T-cell (primary cell): ENCODE results near the gene DCP1A. TPM values are rescaled to one million over a fixed set of nuclear protein-coding genes. Genes with fewer than 3 reads are reported as not detected.
A peak's percentile ranks its signal among the peaks of the same experiment; 100 is the strongest.
"Not testable (repeated sequence)": the region's sequence is repeated elsewhere in the genome, so short reads cannot be mapped to it uniquely, and the experiment has no call there.

Experiments used
- ATAC-seq, 4 experiments: fragments of 200-7000 bp in 3 of 4; fragments of 150-1000 bp in 1 of 4; cut with Tn5 transposase; replicated peaks in 1 of 4; 1 replicate in 3 of 4; 2 replicates in 1 of 4; pipeline ENCODE4 v1.10.0; 2021; ENCODE audit warnings: moderate library complexity in 3 of 4, mild to moderate bottlenecking in 2 of 4, moderate number of reproducible peaks in 1 of 4
- CTCF ChIA-PET, 2 donors: fragments of 300-600 bp; sonication (Branson Sonifier 250); formaldehyde crosslinking; loops; one replicate each; lab custom pipeline; 2022; ENCODE audit warnings: antibody characterized with exemption in 2 of 2; lab: Charles Lee
- POLR2A ChIA-PET, 2 donors: fragments of 300-600 bp; sonication (Branson Sonifier 250); formaldehyde crosslinking; loops; one replicate each; lab custom pipeline; 2022; ENCODE audit warnings: antibody characterized with exemption in 2 of 2; lab: Charles Lee
- DNase-seq, 35 experiments: peaks; one replicate each; pipeline versions ENCODE4 v3.0.0 to v3.0.0-alpha.2; 2013 to 2023
- H3K27ac ChIP-seq: one replicate; pipeline ENCODE4 v1.5.1; 2013; ENCODE audit warnings: low read length
- H3K27me3 ChIP-seq, 2 experiments: replicated peaks in 1 of 2; 1 replicate in 1 of 2; 2 replicates in 1 of 2; pipeline versions ENCODE4 v1.6.1 to v1.7.0; 2013; ENCODE audit warnings: low read length in 1 of 2, mixed read lengths in 1 of 2; ENCODE audit not compliant: control insufficient read depth in 2 of 2, insufficient read depth in 2 of 2; ENCODE audit errors: extremely low read depth in 1 of 2
- H3K36me3 ChIP-seq, 2 donors: 1 replicate in 1 of 2; 2 replicates in 1 of 2; pipeline versions ENCODE4 v1.6.1 to v1.7.0; 2013; ENCODE audit warnings: low read length in 1 of 2; ENCODE audit not compliant: control insufficient read depth in 2 of 2, insufficient read depth in 1 of 2; ENCODE audit errors: extremely low read depth in 1 of 2
- H3K4me1 ChIP-seq, 2 experiments: 1 replicate in 1 of 2; 2 replicates in 1 of 2; pipeline versions ENCODE4 v1.6.1 to v1.7.0; 2013; ENCODE audit warnings: low read length in 2 of 2, mixed read lengths in 1 of 2; ENCODE audit not compliant: insufficient read depth in 2 of 2, control insufficient read depth in 1 of 2; ENCODE audit errors: extremely low read depth in 1 of 2
- H3K4me3 ChIP-seq, 2 donors: 1 replicate in 1 of 2; 2 replicates in 1 of 2; pipeline versions ENCODE4 v1.5.1 to v1.7.0; 2013; ENCODE audit warnings: mild to moderate bottlenecking in 2 of 2, low read length in 1 of 2, moderate library complexity in 1 of 2; ENCODE audit not compliant: control insufficient read depth in 1 of 2; ENCODE audit errors: extremely low read depth in 1 of 2
- H3K9me3 ChIP-seq: 2 replicates; pipeline ENCODE4 v1.7.0; 2013
- H3K27ac Mint-ChIP-seq, 2 donors: one replicate each; pipeline ENCODE4 v1.8.0; 2020 to 2021; ENCODE audit warnings: mild to moderate bottlenecking in 2 of 2, mixed read lengths in 2 of 2
- H3K27me3 Mint-ChIP-seq, 2 donors: one replicate each; pipeline ENCODE4 v1.8.0; 2021 to 2022; ENCODE audit warnings: mixed read lengths in 2 of 2
- H3K36me3 Mint-ChIP-seq: one replicate; pipeline ENCODE4 v1.8.0; 2021; ENCODE audit warnings: mixed read lengths
- H3K4me1 Mint-ChIP-seq, 3 donors: one replicate each; pipeline ENCODE4 v1.8.0; 2020 to 2022; ENCODE audit warnings: mixed read lengths in 3 of 3, mild to moderate bottlenecking in 1 of 3
- H3K4me3 Mint-ChIP-seq, 3 donors: one replicate each; pipeline ENCODE4 v1.8.0; 2020 to 2022; ENCODE audit warnings: mild to moderate bottlenecking in 3 of 3, mixed read lengths in 3 of 3, moderate library complexity in 3 of 3
- H3K9me3 Mint-ChIP-seq, 3 donors: one replicate each; pipeline ENCODE4 v1.8.0; 2020 to 2022; ENCODE audit warnings: mixed read lengths in 3 of 3
- WGBS: methylation state at CpG from one replicate; pipeline ENCODE4 v1.1.5; 2013; ENCODE audit warnings: missing lambda C conversion rate; ENCODE audit not compliant: insufficient coverage; 5-methylcytosine and 5-hydroxymethylcytosine counted together
- total RNA-seq, 35 experiments: library from RNA in 6 of 35; stranded (reverse) in 6 of 35; fragments of 120-200 nt in 1 of 35; gene quantifications; one replicate each; pipeline versions ENCODE4 v1.2.1 to v1.2.4 and lab custom pipeline; 2013 to 2026

Gene DCP1A
- total RNA-seq, 5 donors from 2014 or later (not counting 1 experiment from before 2014, with no cell fraction given), result 32.2 to 44.2 (median 39.7) TPM

GRCh38 chr3:53376679-53377078 lies 29.3 kb upstream of the DCP1A start:
- no peak for ATAC-seq
- ChIA-PET CTCF (no interaction called here), POLR2A (no interaction called here)
- Histone ChIP-seq H3K27ac (no peak overlapping the region), H3K4me3 (no peak overlapping the region), H3K27me3 (peaks cover 0 to 21% of the 10 kb centered on the region in 2 experiments), H3K9me3 (no peaks in the 10 kb centered on the region), H3K36me3 (no peaks in the 10 kb centered on the region), H3K4me1 (no peaks in the 10 kb centered on the region)
- H3K4me1 Mint-ChIP-seq, result no peaks in the 10 kb centered on the region
- H3K4me3 Mint-ChIP-seq, result no peak overlapping the region
- WGBS, result 100% methylated on average over 1 of the region's 3 CpGs
- H3K27ac Mint-ChIP-seq, result no peak overlapping the region
- no peaks in the 10 kb centered on the region for H3K9me3 Mint-ChIP-seq
- DNase-seq, result no peak
- H3K36me3 Mint-ChIP-seq, result no peaks in the 10 kb centered on the region
- peaks cover 23 to 31% of the 10 kb centered on the region in 2 donors for H3K27me3 Mint-ChIP-seq

GRCh38 chr3:53375019-53375418 lies 27.7 kb upstream of the DCP1A start:
- H3K9me3 Mint-ChIP-seq, result no peaks in the 10 kb centered on the region
- ChIA-PET CTCF (no interaction called here), POLR2A (no interaction called here)
- no peaks in the 10 kb centered on the region for H3K4me1 Mint-ChIP-seq
- 0% methylated on average over 2 of the region's 8 CpGs for WGBS
- H3K4me3 Mint-ChIP-seq, result no peak overlapping the region
- H3K27me3 ChIP-seq, result peaks cover 0 to 19% of the 10 kb centered on the region in 2 experiments
- no peak overlapping the region for H3K27ac Mint-ChIP-seq
- H3K36me3 ChIP-seq, result no peaks in the 10 kb centered on the region
- H3K9me3 ChIP-seq, result no peaks in the 10 kb centered on the region
- no peak overlapping the region for H3K4me3 ChIP-seq
- H3K27me3 Mint-ChIP-seq, result peaks cover 26 to 32% of the 10 kb centered on the region in 2 donors
- DNase-seq (peak in 23 of 35 experiments; percentile 1 to 52 (median 16)), ATAC-seq (no peak)
- H3K36me3 Mint-ChIP-seq, result no peaks in the 10 kb centered on the region
- no peak overlapping the region for H3K27ac ChIP-seq
- no peaks in the 10 kb centered on the region for H3K4me1 ChIP-seq

DNA sequence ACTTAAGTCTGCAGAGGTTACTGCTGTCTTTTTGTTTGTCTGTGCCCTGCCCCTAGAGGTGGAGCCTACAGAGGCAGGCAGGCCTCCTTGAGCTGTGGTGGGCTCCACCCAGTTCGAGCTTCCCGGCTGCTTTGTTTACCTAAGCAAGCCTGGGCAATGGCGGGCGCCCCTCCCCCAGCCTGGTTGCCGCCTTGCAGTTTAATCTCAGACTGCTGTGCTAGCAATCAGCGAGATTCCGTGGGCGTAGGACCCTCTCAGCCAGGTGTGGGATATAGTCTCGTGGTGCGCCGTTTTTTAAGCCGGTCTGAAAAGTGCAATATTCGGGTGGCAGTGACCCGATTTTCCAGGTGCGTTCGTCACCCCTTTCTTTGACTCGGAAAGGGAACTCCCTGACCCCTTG lies 23.4 kb upstream of the DCP1A start:
- POLR2A ChIA-PET, DNase-seq, H3K27ac ChIP-seq: not testable (repeated sequence)

GRCh38 chr3:53361852-53362251 lies 14.5 kb upstream of the DCP1A start:
- no peaks in the 10 kb centered on the region for H3K36me3 Mint-ChIP-seq
- no CpG with 5 or more reads among the region's 3 CpGs for WGBS
- no peaks in the 10 kb centered on the region for H3K4me1 Mint-ChIP-seq
- no peak for ATAC-seq
- H3K9me3 Mint-ChIP-seq, result no peaks in the 10 kb centered on the region
- Histone ChIP-seq H3K36me3 (no peaks in the 10 kb centered on the region), H3K27ac (no peak overlapping the region), H3K4me1 (no peaks in the 10 kb centered on the region), H3K27me3 (no peaks in the 10 kb centered on the region), H3K9me3 (no peaks in the 10 kb centered on the region), H3K4me3 (no peak overlapping the region)
- H3K27ac Mint-ChIP-seq, result no peak overlapping the region
- CTCF ChIA-PET, result no interaction called here
- no peak overlapping the region for H3K4me3 Mint-ChIP-seq
- DNase-seq, result no peak
- POLR2A ChIA-PET, result no interaction called here
- peaks cover 0 to 1% of the 10 kb centered on the region in 2 donors for H3K27me3 Mint-ChIP-seq

More for the DNA sequence above, 23.4 kb upstream of the DCP1A start:
- H3K4me3 ChIP-seq, H3K36me3 Mint-ChIP-seq, H3K9me3 ChIP-seq, H3K36me3 ChIP-seq, H3K4me1 Mint-ChIP-seq, H3K9me3 Mint-ChIP-seq, H3K27ac Mint-ChIP-seq, H3K4me1 ChIP-seq, H3K4me3 Mint-ChIP-seq, CTCF ChIA-PET, ATAC-seq: not testable (repeated sequence)
- WGBS, result no CpG with 5 or more reads among the region's 17 CpGs
- peaks cover 0 to 15% of the 10 kb centered on the region in 2 experiments for H3K27me3 ChIP-seq
- H3K27me3 Mint-ChIP-seq, result peaks cover 13 to 19% of the 10 kb centered on the region in 2 donors

DNA sequence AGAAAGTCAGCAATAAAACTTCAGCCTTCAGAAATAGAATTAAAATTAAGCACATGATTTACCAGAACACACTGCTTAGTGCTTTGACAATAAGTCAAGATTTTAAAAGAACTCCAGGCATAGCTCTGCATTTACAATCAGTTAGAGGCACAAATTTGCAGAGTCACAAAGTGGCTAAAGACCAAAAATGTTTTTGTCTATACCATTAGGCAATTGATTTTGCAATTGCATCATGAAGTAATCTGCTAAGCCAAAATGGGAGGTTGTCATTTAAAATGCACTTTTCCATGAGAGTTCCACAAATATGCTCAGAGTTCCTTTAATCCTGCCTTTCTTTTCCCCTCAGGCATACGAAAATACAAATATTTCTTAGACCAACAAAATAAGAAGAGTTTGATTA lies 10.1 kb upstream of the DCP1A start:
- CTCF ChIA-PET, result no interaction called here
- Mint-ChIP-seq H3K27ac (no peak overlapping the region), H3K4me3 (no peak overlapping the region)

GRCh38 chr3:53354945-53355498 lies 7.7 kb upstream of the DCP1A start:
- 100% methylated on average over 1 of the region's 2 CpGs for WGBS
- no peak overlapping the region for H3K4me3 Mint-ChIP-seq
- Histone ChIP-seq H3K27ac (no peak overlapping the region), H3K36me3 (no peaks in the 10 kb centered on the region), H3K4me1 (no peaks in the 10 kb centered on the region), H3K9me3 (no peaks in the 10 kb centered on the region), H3K4me3 (no peak overlapping the region), H3K27me3 (no peaks in the 10 kb centered on the region)
- no peaks in the 10 kb centered on the region for H3K27me3 Mint-ChIP-seq
- ChIA-PET POLR2A (no interaction called here), CTCF (no interaction called here)
- H3K4me1 Mint-ChIP-seq, result peaks cover 0 to 16% (median 0%) of the 10 kb centered on the region in 3 donors
- peak overlapping the region in 1 of 2 donors; percentile 82 for H3K27ac Mint-ChIP-seq
- H3K9me3 Mint-ChIP-seq, result no peaks in the 10 kb centered on the region
- H3K36me3 Mint-ChIP-seq, result no peaks in the 10 kb centered on the region
- ATAC-seq (no peak), DNase-seq (no peak)

More for the DNA sequence above, 10.1 kb upstream of the DCP1A start:
- no peaks in the 10 kb centered on the region for H3K9me3 ChIP-seq
- DNase-seq, result no peak
- no peak for ATAC-seq
- no peak overlapping the region for H3K27ac ChIP-seq
- H3K27me3 ChIP-seq, result no peaks in the 10 kb centered on the region
- H3K4me1 ChIP-seq, result no peaks in the 10 kb centered on the region
- no peaks in the 10 kb centered on the region for H3K36me3 ChIP-seq
- 63% methylated on average over 1 of the region's 1 CpG for WGBS
- Mint-ChIP-seq H3K9me3 (no peaks in the 10 kb centered on the region), H3K4me1 (peaks cover 0 to 16% (median 0%) of the 10 kb centered on the region in 3 donors), H3K27me3 (peaks cover 0 to 1% of the 10 kb centered on the region in 2 donors), H3K36me3 (no peaks in the 10 kb centered on the region)
- H3K4me3 ChIP-seq, result no peak overlapping the region
- POLR2A ChIA-PET, result no interaction called here
